MM.1S (cell line): ENCODE results near the gene THUMPD3.

Experiments
- DNase-seq: peaks from one replicate; pipeline ENCODE4 v3.0.0-alpha.2; 2015
- H2AFZ ChIP-seq: fragments of 300-600 bp; sonication (generic); 2 replicates; pipeline ENCODE4 v1.6.0; 2016; ENCODE audit warnings: antibody characterized with exemption, low read length
- H3F3A ChIP-seq: fragments of 300-600 bp; sonication (generic); 2 replicates; pipeline ENCODE4 v1.6.1; 2016; ENCODE audit warnings: mild to moderate bottlenecking, antibody characterized with exemption, low read length, moderate library complexity, mixed read lengths; ENCODE audit not compliant: insufficient read depth
- H3K27ac ChIP-seq: fragments of 300-600 bp; sonication (generic); 2 replicates; pipeline ENCODE4 v1.5.1; 2016; ENCODE audit warnings: mild to moderate bottlenecking, low read length
- H3K27me3 ChIP-seq: fragments of 300-600 bp; sonication (generic); replicated peaks from 2 replicates; pipeline ENCODE4 v1.6.0; 2016; ENCODE audit warnings: low read length; ENCODE audit not compliant: insufficient read depth
- H3K36me3 ChIP-seq: fragments of 300-600 bp; sonication (generic); replicated peaks from 2 replicates; pipeline ENCODE4 v1.6.1; 2016; ENCODE audit warnings: mild to moderate bottlenecking, low read length, mixed read lengths; ENCODE audit not compliant: insufficient read depth
- H3K4me1 ChIP-seq: fragments of 300-600 bp; sonication (generic); 2 replicates; pipeline ENCODE4 v1.6.1; 2016; ENCODE audit warnings: low read length, mixed read lengths
- H3K4me2 ChIP-seq: fragments of 300-600 bp; sonication (generic); 2 replicates; pipeline ENCODE4 v1.6.0; 2016; ENCODE audit warnings: low read depth, low read length
- H3K4me3 ChIP-seq: fragments of 300-600 bp; sonication (generic); 2 replicates; pipeline ENCODE4 v1.5.1; 2016; ENCODE audit warnings: low read length, mixed read lengths
- H3K79me2 ChIP-seq: fragments of 300-600 bp; sonication (generic); 2 replicates; pipeline ENCODE4 v1.6.1; 2016; ENCODE audit warnings: mixed run types, low read length, mixed read lengths
- H3K9ac ChIP-seq: fragments of 300-600 bp; sonication (generic); 2 replicates; pipeline ENCODE4 v1.6.1; 2016; ENCODE audit warnings: low read length, mixed read lengths
- H3K9me2 ChIP-seq: fragments of 300-600 bp; sonication (generic); replicated peaks from 2 replicates; pipeline ENCODE4 v1.6.1; 2016; ENCODE audit warnings: mild to moderate bottlenecking, low read length, mixed read lengths; ENCODE audit not compliant: insufficient read depth
- H3K9me3 ChIP-seq: fragments of 300-600 bp; sonication (generic); replicated peaks from 2 replicates; pipeline ENCODE4 v1.6.1; 2016; ENCODE audit warnings: mild to moderate bottlenecking, low read length, mixed read lengths; ENCODE audit not compliant: insufficient read depth
- H4K20me1 ChIP-seq: fragments of 300-600 bp; sonication (generic); 2 replicates; pipeline ENCODE4 v1.6.1; 2016; ENCODE audit warnings: mild to moderate bottlenecking, low read length, moderate library complexity, mixed read lengths; ENCODE audit not compliant: insufficient read depth
- EZH2 ChIP-seq: fragments of 300-600 bp; sonication (generic); optimal IDR thresholded peaks from 2 replicates; pipeline ENCODE3; 2017; ENCODE audit warnings: low read depth, mild to moderate bottlenecking, antibody characterized with exemption, low read length, mixed read lengths
- EZH2phosphoT487 ChIP-seq: fragments of 300-600 bp; sonication (generic); IDR thresholded peaks from 2 replicates; pipeline ENCODE4 v1.6.1; 2018; ENCODE audit warnings: antibody characterized with exemption, low read length
- TF ChIP-seq, protein P1 (sequence below): fragments of 300-600 bp; sonication (generic); IDR thresholded peaks from 2 replicates; pipeline ENCODE4 v1.5.1; 2016; ENCODE audit warnings: antibody characterized with exemption, low read length, mixed read lengths

THUMPD3 gene

DNA sequence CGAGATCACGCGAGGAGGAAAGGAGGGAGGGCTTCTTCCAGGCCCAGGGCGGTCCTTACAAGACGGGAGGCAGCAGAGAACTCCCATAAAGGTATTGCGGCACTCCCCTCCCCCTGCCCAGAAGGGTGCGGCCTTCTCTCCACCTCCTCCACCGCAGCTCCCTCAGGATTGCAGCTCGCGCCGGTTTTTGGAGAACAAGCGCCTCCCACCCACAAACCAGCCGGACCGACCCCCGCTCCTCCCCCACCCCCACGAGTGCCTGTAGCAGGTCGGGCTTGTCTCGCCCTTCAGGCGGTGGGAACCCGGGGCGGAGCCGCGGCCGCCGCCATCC is 33.4 kb downstream of the THUMPD3 start:
- no peak for TF ChIP-seq EZH2phosphoT487
- no peak for TF ChIP-seq EZH2
- TF ChIP-seq, protein P1, sequence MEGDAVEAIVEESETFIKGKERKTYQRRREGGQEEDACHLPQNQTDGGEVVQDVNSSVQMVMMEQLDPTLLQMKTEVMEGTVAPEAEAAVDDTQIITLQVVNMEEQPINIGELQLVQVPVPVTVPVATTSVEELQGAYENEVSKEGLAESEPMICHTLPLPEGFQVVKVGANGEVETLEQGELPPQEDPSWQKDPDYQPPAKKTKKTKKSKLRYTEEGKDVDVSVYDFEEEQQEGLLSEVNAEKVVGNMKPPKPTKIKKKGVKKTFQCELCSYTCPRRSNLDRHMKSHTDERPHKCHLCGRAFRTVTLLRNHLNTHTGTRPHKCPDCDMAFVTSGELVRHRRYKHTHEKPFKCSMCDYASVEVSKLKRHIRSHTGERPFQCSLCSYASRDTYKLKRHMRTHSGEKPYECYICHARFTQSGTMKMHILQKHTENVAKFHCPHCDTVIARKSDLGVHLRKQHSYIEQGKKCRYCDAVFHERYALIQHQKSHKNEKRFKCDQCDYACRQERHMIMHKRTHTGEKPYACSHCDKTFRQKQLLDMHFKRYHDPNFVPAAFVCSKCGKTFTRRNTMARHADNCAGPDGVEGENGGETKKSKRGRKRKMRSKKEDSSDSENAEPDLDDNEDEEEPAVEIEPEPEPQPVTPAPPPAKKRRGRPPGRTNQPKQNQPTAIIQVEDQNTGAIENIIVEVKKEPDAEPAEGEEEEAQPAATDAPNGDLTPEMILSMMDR = no peak
- peaks cover 29% of the 10 kb centered on the region for H3F3A ChIP-seq
- 0 out of 2 replicates have a peak overlapping the region, but pooled peaks have one; percentile 43 for H2AFZ ChIP-seq
- H3K9ac ChIP-seq = peak overlapping the region; percentile 84
- H3K36me3 ChIP-seq = peaks cover 10% of the 10 kb centered on the region; the same call in 1 of the 2 replicates
- H3K9me2 ChIP-seq = no peaks in the 10 kb centered on the region
- H3K4me1 ChIP-seq = peaks cover 53% of the 10 kb centered on the region
- no peaks in the 10 kb centered on the region for H3K27me3 ChIP-seq
- H4K20me1 ChIP-seq = peaks cover 52% of the 10 kb centered on the region
- H3K79me2 ChIP-seq = peaks cover 86% of the 10 kb centered on the region
- peak overlapping the region; percentile 88 for H3K27ac ChIP-seq
- peak; percentile 87 for DNase-seq
- H3K4me2 ChIP-seq = peak overlapping the region; percentile 65
- H3K9me3 ChIP-seq = no peaks in the 10 kb centered on the region
- H3K4me3 ChIP-seq = peak overlapping the region; percentile 84

DNA sequence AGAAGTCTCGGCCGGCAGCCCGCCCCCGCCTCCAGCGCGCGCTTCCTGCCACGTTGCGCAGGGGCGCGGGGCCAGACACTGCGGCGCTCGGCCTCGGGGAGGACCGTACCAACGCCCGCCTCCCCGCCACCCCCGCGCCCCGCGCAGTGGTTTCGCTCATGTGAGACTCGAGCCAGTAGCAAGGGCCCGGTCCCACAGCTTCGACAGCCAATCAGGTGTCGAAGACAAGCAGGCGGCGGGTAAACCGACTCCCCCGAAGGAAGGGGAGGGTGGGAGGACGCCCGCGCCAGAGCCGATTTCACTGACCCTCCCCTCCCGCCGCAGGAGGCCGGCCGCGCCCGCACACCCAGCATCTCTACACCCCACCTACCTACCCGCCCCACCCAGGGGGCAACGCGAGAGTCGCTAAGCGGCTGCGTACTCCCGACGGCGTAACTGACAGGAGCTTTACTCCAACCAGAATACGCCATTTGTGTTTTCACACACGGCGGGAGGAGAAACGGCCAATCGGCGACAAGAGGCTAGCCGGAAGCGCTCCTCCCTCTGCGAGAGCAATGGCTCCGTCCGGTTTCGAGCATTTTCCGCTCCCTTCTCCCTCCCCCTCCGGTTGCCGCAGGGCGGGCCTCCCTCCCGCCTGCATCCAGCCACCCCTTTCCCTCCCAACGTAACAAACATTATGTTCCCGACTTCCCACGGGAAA is 33.9 kb downstream of the THUMPD3 start:
- peak overlapping the region; percentile 88 for H3K27ac ChIP-seq
- H3K4me2 ChIP-seq = peak overlapping the region; percentile 65; the same call in 1 of the 2 replicates
- peaks cover 51% of the 10 kb centered on the region for H3K4me1 ChIP-seq
- peak overlapping the region; percentile 84 for H3K9ac ChIP-seq
- H3K4me3 ChIP-seq = peak overlapping the region; percentile 84
- no peaks in the 10 kb centered on the region for H3K27me3 ChIP-seq
- H3K79me2 ChIP-seq = peaks cover 86% of the 10 kb centered on the region
- H2AFZ ChIP-seq = no peak overlapping the region
- H3F3A ChIP-seq = peaks cover 29% of the 10 kb centered on the region
- peak; percentile 99 for DNase-seq
- no peaks in the 10 kb centered on the region for H3K9me2 ChIP-seq
- peaks cover 52% of the 10 kb centered on the region for H4K20me1 ChIP-seq
- H3K9me3 ChIP-seq = no peaks in the 10 kb centered on the region
- TF ChIP-seq, protein P1 = no peak
- no peak for TF ChIP-seq EZH2phosphoT487
- no peak for TF ChIP-seq EZH2
- peaks cover 9% of the 10 kb centered on the region; the same call in 1 of the 2 replicates for H3K36me3 ChIP-seq

DNA sequence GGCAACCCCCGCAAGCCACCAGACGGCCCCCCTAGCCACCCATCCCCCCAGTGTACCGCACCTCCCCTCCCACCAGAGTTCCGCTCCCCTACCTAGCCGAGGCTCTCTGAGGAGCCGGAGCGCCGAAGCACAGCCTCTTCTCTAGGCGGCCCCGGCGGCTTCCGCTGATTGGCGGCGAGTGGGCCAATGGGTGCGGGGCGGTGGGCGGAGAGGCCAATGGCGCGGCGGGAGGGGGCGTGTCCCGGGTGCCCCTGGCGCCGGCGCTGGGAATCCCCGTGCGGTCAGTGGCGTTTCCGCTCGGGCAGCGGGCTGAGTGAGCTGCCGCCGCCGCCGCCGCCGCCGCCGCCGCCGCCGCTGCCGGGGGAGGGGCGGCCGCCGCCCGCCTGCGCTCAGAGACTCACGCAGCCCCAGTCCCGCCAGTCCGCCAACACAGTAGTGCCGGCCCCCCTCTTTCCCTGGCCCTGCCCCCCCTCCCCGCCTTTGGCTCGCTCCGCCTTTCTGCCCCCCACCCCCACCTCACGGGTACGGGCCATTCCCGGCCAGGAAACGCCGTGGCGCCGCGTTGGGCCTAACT is 34.6 kb downstream of the THUMPD3 start, which contains the start of gene SETD5:
Gene SETD5, plus strand, starts transcription at position 284 of the 574 bp plus-strand sequence. CDS start 31,324 bp downstream, outside the sequence.
- Histone ChIP-seq H2AFZ (peak within 1 kb of the TSS; percentile 43; the same call in 1 of the 2 replicates), H3K27ac (peak within 1 kb of the TSS; percentile 88), H3K27me3 (no peaks in the 10 kb centered on the region), H3K9me2 (no peaks in the 10 kb centered on the region), H3K9ac (peak within 1 kb of the TSS; percentile 98), H3K4me2 (peak within 1 kb of the TSS; percentile 77), H3K9me3 (no peaks in the 10 kb centered on the region), H3K4me1 (peaks cover 46% of the 10 kb centered on the region), H3F3A (peaks cover 29% of the 10 kb centered on the region), H4K20me1 (peaks cover 52% of the 10 kb centered on the region), H3K4me3 (peak within 1 kb of the TSS; percentile 88), H3K36me3 (peaks cover 3% of the 10 kb centered on the region; the same call in 1 of the 2 replicates), H3K79me2 (peaks cover 86% of the 10 kb centered on the region)
- TF ChIP-seq, protein P1 = no peak
- no peak for TF ChIP-seq EZH2phosphoT487
- TF ChIP-seq EZH2 = no peak
- DNase-seq = peak; percentile 98
